Activated T-cell treated with anti-CD3 and anti-CD28 coated beads, Interleukin-2, amount 50 U/mL, for 24 hours (primary cell): Measurements from ENCODE around the gene BEGAIN.

Source experiments
- DNase-seq: peaks from one replicate; pipeline ENCODE4 v3.0.0-alpha.2; 2020
- H3K27ac Mint-ChIP-seq: 2 replicates; pipeline ENCODE4 v1.8.0; 2020; ENCODE audit warnings: mild to moderate bottlenecking, mixed read lengths
- H3K27me3 Mint-ChIP-seq: 2 replicates; pipeline ENCODE4 v1.8.0; 2020; ENCODE audit warnings: mixed read lengths
- H3K36me3 Mint-ChIP-seq: 2 replicates; pipeline ENCODE4 v1.8.0; 2020; ENCODE audit warnings: low read depth, mixed read lengths
- H3K4me1 Mint-ChIP-seq: 2 replicates; pipeline ENCODE4 v1.8.0; 2020; ENCODE audit warnings: low read depth, mixed read lengths
- H3K4me3 Mint-ChIP-seq: 2 replicates; pipeline ENCODE4 v1.8.0; 2020; ENCODE audit warnings: mild to moderate bottlenecking, moderate library complexity, mixed read lengths
- H3K9me3 Mint-ChIP-seq: 2 replicates; pipeline ENCODE4 v1.8.0; 2020; ENCODE audit warnings: mixed read lengths

BEGAIN gene

DNA sequence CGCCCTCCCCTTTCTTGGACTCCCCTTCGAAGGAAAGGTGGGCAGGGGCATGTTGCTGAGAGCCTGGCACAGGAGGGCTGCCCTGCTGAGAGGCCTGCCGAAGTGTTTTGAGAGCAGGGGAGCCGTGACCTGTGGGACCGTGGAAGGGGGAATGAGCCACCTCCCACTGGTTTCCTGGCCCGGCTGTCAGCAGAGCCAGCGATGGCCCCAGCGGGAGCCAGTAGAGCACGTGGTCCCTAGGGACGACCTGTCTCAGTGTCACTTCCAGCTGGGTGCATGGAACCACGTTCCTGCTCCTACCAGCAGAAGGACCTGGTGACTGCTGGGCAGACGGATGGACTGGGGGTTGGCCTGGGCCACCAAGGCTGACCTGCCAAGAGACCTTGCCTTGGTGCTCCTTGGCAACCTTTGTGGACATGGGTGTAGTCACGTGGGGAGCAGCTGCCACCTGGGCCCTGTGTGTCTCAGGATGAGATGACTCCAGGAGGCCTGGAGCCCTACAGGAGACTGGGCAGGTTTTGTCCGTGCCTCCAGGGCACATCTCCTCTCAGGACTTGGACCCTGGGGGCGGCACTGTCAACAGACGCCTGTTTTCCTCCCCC is 34.6 kb downstream of the BEGAIN start:
- no peak overlapping the region for H3K4me3 Mint-ChIP-seq
- H3K9me3 Mint-ChIP-seq = no peaks in the 10 kb centered on the region
- no peaks in the 10 kb centered on the region for H3K36me3 Mint-ChIP-seq
- no peak overlapping the region for H3K27ac Mint-ChIP-seq
- H3K27me3 Mint-ChIP-seq = peaks cover 4% of the 10 kb centered on the region
- peaks cover 8% of the 10 kb centered on the region for H3K4me1 Mint-ChIP-seq
- no peak for DNase-seq

DNA sequence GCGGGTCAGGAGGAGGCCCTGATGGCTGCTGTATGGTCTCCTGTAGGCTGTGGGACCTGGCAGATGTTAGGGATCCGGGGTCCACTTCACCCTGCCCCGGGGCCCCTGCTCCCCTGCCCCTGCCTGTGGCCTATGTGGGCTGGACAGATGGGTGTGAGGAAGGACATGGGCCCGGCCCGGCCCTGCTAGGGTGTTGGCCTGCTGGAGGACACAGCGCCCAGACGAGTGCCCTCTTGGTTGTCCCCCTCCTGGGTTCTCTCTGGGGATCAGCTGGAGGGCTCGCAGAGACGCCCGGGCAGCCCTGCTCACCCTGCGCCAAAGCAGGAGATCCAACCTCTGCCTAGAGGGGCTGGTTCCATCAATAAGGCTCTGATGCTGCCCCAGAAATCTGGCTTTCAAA is 36.2 kb downstream of the BEGAIN start:
- no peaks in the 10 kb centered on the region for H3K9me3 Mint-ChIP-seq
- peaks cover 20% of the 10 kb centered on the region for H3K4me1 Mint-ChIP-seq
- H3K4me3 Mint-ChIP-seq = no peak overlapping the region
- DNase-seq = no peak
- no peak overlapping the region for H3K27ac Mint-ChIP-seq
- H3K27me3 Mint-ChIP-seq = peaks cover 4% of the 10 kb centered on the region
- no peaks in the 10 kb centered on the region for H3K36me3 Mint-ChIP-seq

DNA sequence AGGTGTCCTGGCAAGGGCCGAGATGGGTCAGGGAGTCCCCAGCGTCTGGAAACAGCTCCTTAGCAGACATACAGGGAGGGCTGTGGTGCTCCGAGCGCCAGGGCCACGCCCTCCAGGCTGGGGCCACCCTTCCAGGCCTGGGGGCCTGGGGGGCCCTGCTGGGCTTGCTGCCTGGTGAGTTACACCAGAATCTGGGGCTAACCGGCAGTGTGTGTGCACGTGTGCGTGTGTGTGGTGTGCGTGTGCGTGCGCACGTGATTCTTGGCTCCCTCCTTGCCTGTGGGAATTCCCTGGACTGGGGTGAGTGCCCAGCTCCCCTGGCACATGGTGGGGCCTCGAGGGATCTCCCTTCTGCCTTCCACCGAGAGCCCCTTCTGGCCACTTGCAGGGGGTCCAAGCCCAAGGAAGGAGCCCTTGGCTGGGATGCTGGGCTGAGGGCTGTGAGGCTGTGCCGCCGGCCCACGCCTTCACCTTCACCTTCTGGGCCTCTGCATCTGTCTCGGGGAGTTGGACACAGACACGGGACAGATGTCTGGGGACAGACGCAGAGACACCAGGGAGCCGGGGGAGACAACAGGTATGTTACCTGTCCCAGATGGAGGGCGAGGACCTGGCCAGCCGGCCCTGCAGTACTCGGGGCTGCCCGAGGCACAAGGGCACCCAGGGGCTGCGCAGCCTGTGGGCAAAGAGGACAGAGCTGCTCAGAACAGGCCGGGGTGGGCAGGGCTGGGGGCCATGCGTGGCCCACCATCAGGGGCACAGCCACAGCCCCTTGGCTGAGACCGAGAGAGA is 37.2 kb downstream of the BEGAIN start:
- Mint-ChIP-seq H3K4me3 (no peak overlapping the region), H3K27ac (no peak overlapping the region), H3K36me3 (no peaks in the 10 kb centered on the region), H3K4me1 (peaks cover 21% of the 10 kb centered on the region), H3K27me3 (peaks cover 4% of the 10 kb centered on the region), H3K9me3 (no peaks in the 10 kb centered on the region)
- no peak for DNase-seq

DNA sequence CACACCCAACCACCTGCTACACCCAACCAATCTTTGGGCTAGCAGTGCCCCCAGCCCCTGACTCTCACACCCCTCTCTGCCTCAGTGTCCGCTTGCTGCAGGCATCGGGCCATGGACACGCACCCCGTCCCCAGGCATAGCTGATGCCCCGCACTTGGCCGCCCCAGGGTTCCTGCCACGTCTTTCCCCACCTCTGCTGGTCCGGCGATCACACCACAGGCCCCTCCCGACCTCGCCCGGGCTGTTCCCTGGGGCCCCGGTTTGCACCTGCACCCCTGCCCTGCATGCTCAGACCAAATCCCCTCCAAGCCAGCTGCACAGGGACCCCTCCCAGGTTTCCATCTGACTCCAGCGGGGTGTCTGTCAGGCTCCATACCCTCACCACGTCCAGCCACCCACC is 38.3 kb downstream of the BEGAIN start:
- Mint-ChIP-seq H3K4me1 (peaks cover 21% of the 10 kb centered on the region), H3K36me3 (no peaks in the 10 kb centered on the region), H3K9me3 (no peaks in the 10 kb centered on the region), H3K27ac (no peak overlapping the region), H3K27me3 (peaks cover 4% of the 10 kb centered on the region), H3K4me3 (no peak overlapping the region)
- DNase-seq = no peak

DNA sequence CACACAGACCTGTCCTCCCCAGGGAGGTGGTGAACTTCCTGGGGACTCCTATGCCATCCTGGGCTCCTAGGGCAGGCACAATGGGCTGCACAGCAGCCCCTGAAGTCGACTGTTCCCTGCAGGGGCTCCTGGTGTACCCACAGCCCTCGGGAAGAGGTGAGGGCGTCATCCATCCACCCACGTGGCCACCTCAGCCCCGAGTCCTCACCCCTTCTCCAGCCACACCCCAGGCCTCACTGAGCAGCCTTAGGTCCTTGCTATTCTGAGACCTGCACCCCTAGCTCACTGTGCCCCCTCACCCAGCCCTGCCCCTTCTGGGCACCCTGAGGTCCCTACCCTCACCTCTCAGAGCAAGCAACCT is 38.9 kb downstream of the BEGAIN start:
- no peaks in the 10 kb centered on the region for H3K9me3 Mint-ChIP-seq
- H3K36me3 Mint-ChIP-seq = no peaks in the 10 kb centered on the region
- no peak overlapping the region for H3K27ac Mint-ChIP-seq
- peaks cover 4% of the 10 kb centered on the region for H3K27me3 Mint-ChIP-seq
- H3K4me1 Mint-ChIP-seq = peaks cover 21% of the 10 kb centered on the region
- DNase-seq = no peak
- H3K4me3 Mint-ChIP-seq = no peak overlapping the region

DNA sequence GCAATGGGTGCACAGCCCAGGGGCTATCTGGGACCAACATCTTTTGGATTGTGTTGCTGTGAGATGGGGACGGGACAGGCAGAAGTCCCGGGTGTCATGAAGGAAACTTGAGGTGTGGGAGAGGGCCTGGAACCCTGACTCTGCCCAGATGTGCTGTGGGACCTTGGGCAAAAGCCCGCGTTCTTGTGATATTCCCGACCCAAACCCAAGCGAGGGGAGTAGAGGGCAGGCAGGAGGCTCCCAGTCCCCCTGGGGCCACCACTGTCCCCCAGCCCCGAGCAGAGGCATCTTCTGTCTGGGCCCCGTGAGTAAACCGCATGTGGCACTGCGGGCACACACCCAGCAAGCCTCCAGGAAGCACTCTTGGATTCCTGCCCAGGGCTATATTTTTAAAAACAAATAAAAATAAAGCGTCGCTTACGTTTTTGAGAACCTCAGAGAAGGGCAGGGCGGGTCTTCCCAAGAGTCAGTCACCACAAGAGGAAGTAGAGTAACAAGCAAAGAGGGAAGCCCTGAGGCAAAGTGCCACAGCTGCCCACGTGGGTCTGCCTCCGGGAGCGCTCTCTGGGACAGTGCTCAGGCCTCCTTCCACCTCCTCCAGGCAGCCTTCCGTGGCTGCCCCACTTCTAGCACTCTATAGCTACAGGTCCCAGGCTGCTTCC is 39.5 kb downstream of the BEGAIN start:
- Mint-ChIP-seq H3K4me3 (no peak overlapping the region), H3K9me3 (no peaks in the 10 kb centered on the region), H3K27ac (no peak overlapping the region), H3K27me3 (peaks cover 4% of the 10 kb centered on the region), H3K36me3 (no peaks in the 10 kb centered on the region), H3K4me1 (peaks cover 21% of the 10 kb centered on the region)
- DNase-seq = no peak

DNA sequence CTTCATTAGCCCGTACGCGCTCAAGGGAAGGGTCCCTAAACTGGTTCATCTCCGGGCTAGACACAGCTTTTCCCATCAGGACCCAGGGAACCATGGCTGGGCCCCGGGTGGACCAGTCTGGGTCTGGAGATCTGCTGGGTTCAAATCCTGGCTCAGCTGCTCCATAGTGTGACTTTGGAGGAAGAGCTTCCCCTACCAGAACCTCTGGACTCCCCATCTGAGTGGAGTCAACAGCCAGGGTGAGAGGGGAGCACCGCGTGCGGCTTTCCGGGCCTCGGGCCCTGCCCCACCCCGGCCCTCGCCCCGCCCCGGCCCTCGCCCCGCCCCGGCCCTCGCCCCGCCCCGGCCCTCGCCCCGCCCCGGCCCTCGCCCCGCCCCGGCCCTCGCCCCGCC is 41.2 kb downstream of the BEGAIN start:
- Mint-ChIP-seq H3K4me1 (peaks cover 21% of the 10 kb centered on the region), H3K9me3 (no peaks in the 10 kb centered on the region), H3K4me3 (no peak overlapping the region), H3K36me3 (no peaks in the 10 kb centered on the region), H3K27me3 (peaks cover 4% of the 10 kb centered on the region), H3K27ac (no peak overlapping the region)
- DNase-seq = no peak

DNA sequence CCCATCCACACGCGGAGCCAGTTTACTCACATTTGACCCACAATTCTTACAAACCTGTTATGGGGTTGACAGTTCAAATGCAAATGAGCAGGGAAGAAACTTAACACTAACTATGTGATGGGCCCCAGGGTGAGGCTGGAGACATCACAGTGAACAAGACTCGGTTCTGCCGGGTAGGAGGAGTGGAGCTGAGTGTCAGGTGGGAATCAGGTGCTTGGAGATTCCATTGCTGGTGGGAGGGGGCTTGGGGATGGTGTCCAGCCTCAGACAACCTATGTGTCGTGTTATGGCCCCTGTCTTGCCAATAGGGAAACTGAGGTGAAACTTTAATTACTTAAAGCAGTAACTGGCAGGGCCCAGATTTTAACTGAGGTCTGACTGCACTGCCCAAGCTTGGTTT is 41.9 kb downstream of the BEGAIN start:
- Mint-ChIP-seq H3K4me3 (no peak overlapping the region), H3K27ac (no peak overlapping the region), H3K36me3 (no peaks in the 10 kb centered on the region), H3K9me3 (no peaks in the 10 kb centered on the region), H3K27me3 (peaks cover 4% of the 10 kb centered on the region), H3K4me1 (peaks cover 21% of the 10 kb centered on the region)
- DNase-seq = no peak

DNA sequence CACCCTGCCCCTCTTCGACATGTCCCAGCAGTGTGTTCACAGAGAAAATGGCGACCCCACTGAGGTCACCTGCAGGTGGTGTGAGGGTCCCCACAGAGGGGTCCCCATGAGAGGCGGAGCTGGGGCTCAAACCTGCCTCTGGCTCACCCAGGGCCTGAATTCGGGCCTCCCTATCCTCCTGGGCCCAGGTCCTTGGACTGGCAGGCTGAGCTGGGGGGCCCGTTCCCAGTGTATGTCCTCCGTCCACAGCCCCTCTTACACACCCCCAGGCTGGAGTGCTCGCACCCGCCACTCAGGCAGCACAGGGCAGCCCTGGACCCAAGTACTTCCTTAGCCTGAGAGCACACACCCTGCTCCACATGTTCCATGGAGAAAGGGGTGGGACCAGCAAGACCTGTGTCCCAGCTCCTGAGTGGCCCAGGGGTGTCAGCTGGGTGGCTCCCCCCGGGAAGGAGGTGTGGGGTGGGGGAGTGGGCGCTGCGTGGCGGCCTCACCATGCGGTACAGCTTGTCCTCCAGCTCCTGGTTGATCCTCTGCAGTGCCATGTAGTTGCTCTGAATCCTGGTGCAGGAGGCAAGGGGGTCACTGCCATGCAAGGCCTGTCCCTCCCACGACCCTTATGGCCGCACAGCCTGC is 42.6 kb downstream of the BEGAIN start:
- peaks cover 4% of the 10 kb centered on the region for H3K27me3 Mint-ChIP-seq
- no peak overlapping the region for H3K27ac Mint-ChIP-seq
- DNase-seq = no peak
- no peak overlapping the region for H3K4me3 Mint-ChIP-seq
- H3K9me3 Mint-ChIP-seq = no peaks in the 10 kb centered on the region
- peaks cover 21% of the 10 kb centered on the region for H3K4me1 Mint-ChIP-seq
- no peaks in the 10 kb centered on the region for H3K36me3 Mint-ChIP-seq

DNA sequence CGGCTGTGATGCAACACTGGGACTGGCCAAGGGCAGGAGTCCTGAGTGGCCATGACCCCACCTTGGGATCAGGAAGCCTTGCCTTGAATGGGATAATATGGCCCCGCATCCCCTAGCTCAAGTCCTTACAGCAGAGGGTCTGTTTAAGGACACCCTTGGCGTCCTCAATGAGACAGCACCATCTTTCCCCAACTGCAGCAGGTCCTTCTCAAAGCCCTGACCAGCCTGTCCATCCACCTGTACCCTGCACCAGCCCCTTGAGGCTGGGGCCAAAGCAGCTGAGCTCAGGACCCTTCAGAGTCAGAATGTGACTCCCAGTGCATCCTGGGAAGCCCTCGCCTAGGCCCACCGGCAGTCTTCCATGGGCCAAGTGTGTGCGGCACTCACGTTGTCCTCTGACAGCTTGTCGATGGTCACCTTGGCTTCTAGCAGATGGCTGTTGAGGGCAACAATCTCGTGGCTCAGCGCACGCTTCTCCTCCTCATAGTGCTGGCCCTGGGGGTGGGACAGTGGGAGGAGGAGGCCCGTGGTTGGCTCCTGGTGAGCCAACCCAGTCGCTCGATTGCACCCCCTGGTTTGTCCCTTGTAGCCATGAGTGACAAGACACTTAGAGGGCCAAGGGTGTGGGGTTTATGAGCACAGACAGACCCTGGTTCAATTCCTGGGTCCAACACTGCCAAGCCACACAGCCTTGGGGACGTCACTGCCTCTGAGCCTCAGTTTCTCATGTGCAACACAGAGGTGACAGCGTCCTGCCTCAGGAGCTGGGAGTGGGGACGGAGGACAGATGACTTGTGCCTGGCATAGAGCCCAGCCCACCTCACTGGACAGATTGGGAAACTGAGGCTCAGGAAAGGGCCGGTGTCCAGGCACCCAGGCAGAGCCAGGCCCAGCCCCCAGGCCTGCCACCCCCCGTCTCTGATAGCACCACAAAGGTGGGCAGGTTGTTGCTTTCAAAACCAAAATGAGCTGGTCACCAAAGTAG is 43.5 kb downstream of the BEGAIN start:
- H3K27ac Mint-ChIP-seq = no peak overlapping the region
- DNase-seq = no peak
- H3K4me3 Mint-ChIP-seq = no peak overlapping the region
- H3K27me3 Mint-ChIP-seq = no peaks in the 10 kb centered on the region
- no peaks in the 10 kb centered on the region for H3K36me3 Mint-ChIP-seq
- H3K4me1 Mint-ChIP-seq = peaks cover 21% of the 10 kb centered on the region
- H3K9me3 Mint-ChIP-seq = no peaks in the 10 kb centered on the region

DNA sequence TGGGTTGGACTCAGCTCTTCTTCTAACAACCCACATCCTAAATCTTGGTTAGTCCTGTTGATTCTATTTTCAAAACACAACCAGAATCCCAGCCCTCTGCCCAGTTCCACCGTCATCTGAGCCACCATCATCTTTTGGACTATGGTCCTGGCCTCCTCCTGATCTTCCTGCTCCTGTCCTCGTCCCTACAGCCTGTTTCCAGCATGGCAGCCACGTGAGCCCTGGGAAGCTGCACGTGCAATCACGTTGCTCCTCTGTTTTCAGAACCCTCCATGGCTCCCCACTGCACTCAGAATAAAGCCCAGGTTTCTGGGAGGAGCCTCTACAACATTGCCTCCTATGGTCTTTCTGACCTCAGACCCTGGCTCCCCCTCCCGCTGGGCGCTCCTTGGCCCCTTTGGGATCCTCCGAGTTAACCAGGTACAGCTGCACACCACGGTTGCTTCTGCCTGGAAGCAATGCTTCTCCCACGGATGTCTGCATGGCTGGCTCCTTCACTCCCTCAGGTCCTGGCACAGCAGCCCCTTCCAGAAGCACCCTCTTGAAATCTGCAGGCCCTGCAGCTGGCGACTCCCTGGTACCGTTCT is 44.5 kb downstream of the BEGAIN start:
- H3K27me3 Mint-ChIP-seq = no peaks in the 10 kb centered on the region
- H3K27ac Mint-ChIP-seq = no peak overlapping the region
- no peaks in the 10 kb centered on the region for H3K36me3 Mint-ChIP-seq
- H3K9me3 Mint-ChIP-seq = no peaks in the 10 kb centered on the region
- no peak for DNase-seq
- H3K4me3 Mint-ChIP-seq = no peak overlapping the region
- peaks cover 14% of the 10 kb centered on the region for H3K4me1 Mint-ChIP-seq

DNA sequence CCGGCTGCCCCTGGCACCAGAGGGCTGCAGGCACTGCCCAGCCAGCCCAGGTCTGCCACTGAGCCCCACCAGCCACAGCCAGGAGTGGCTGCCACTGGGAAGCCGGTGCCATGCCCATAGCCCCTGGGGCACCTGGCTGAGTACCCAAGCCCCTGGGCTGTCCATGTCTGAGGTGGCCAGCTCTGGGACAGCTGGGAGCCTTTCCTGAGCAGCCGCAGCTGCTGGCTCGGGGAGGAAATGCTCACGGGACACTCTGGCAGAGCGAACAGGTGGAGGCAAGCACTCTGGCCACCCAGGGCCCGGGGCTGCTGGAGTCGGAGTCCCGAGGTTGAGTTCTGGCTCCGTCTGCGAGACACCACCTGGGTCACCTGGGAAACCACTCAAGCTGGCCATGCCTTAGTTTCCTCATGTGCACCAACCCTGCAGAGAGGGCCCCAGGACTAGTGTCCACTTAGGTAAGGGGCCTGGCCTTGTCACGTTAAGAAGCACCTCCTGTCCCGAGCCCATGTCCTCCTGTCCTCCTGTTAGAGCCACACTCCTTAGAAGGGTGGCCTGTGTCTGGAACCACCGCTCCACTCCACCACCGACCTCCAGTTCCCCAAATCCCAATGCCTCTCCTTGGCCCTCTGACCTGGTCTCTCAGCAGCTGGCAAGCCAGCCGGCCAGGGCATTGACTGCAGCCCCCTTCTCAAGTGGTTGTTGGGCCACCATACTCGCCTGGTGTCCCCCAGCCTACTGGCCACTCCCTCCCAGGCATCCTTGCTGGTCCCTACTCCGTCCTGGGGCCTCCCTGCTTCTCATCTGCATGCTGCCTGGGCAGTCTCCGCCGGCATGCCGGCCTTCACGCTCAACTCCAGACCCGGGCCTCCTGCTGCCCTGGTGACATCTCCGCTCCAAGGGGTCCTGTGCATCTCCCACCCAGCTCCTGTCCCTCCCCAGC is 45.3 kb downstream of the BEGAIN start:
- H3K4me1 Mint-ChIP-seq = peaks cover 6% of the 10 kb centered on the region
- H3K27ac Mint-ChIP-seq = no peak overlapping the region
- H3K4me3 Mint-ChIP-seq = no peak overlapping the region
- H3K36me3 Mint-ChIP-seq = no peaks in the 10 kb centered on the region
- no peaks in the 10 kb centered on the region for H3K27me3 Mint-ChIP-seq
- no peaks in the 10 kb centered on the region for H3K9me3 Mint-ChIP-seq
- DNase-seq = no peak
